T-helper 1 cell treated with Interleukin-12 subunit alpha and Interleukin-12 subunit beta and Interleukin-4 antibody, amounts not matched to agents 30 ng/mL and 1 ng/mL, for 36 hours (primary cell): Measurements from ENCODE around the gene STRA6. TPM values are rescaled to one million over a fixed set of nuclear protein-coding genes. Genes with fewer than 3 reads are reported as not detected.

Source experiments
- intact Hi-C: fragments of 100-400 bp; cut with micrococcal nuclease; formaldehyde crosslinking; loops from one replicate; pipeline ENCODE4 v1.15.1; 2024
- total RNA-seq: library from RNA; stranded (reverse); gene quantifications from 2 replicates; pipeline ENCODE4 v1.2.3, GENCODE V29; 2022

The STRA6 gene, protein sequence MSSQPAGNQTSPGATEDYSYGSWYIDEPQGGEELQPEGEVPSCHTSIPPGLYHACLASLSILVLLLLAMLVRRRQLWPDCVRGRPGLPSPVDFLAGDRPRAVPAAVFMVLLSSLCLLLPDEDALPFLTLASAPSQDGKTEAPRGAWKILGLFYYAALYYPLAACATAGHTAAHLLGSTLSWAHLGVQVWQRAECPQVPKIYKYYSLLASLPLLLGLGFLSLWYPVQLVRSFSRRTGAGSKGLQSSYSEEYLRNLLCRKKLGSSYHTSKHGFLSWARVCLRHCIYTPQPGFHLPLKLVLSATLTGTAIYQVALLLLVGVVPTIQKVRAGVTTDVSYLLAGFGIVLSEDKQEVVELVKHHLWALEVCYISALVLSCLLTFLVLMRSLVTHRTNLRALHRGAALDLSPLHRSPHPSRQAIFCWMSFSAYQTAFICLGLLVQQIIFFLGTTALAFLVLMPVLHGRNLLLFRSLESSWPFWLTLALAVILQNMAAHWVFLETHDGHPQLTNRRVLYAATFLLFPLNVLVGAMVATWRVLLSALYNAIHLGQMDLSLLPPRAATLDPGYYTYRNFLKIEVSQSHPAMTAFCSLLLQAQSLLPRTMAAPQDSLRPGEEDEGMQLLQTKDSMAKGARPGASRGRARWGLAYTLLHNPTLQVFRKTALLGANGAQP
- total RNA-seq = 0.17 TPM in 1 of 2 replicates, not detected in the other

DNA sequence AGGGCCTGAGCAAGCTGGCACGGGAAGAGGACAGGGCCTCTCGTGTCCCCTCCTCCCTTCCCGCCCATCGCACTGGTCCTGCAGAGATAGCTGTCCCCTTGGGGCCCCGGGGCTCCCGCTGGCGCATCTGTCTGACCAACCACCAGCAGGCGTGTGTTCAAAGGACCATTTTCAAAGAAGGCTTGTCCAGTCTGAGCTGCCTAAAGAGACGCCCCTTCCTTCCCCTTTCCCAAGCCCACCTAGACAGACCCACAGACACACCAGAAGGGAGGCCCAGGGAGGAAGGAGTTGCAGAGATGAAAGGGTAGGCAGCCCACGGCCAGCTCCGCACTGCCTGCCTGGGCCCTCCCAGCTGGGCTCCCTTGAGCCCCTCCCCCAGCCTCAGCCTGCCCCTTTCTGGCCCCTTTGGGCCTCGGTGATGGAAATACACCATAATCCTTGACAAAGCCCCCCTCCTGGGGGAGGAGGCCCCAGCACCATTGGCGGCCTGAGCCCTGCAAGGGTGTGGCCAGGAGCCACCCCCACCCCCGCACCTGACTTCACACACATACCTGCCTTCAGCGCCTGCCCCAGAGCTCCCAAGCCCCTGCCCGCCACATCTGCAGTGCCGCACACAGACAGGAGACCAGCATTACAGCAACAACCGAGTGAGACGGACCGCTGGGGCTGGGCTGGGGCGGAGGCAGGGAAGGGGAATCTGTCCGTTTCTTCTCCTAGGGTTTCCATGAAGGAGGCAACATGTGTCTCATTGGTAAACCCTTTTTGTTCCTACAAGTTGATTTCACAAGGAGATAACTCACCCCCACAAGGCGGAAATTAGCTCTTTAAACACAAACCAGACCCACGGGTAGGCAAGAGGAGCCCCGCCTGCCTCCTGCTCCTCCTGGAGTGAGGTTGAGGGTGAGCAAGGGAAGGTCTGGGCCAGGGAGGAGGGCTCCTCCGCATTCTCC lies at the start of gene STRA6:
STRA6 (minus strand) TSS at position 336 of the 950 bp plus-strand sequence. CDS start 520 bp downstream, outside the sequence.
- intact Hi-C loops = no loop called here

DNA sequence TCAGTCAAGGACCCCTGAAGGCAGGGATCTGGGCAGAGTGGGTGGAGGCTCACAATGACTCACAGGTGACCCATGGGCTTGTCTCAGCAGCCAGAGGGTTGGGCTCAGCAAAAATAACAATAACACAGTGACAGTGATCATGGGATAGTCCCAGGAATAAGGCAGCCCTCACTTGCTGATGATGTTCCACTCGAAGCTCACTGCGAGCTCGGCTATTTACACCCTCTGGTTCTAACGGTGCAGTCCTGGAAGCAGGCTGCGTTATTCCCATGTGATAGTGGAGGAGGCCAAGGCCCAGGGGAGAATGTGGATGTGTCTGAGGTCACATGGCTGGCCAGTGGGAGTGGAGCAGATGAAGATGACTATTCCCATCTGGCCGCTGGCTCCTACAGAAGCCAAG lies 49.7 kb upstream of the STRA6 start:
- intact Hi-C loops = no loop called here

DNA sequence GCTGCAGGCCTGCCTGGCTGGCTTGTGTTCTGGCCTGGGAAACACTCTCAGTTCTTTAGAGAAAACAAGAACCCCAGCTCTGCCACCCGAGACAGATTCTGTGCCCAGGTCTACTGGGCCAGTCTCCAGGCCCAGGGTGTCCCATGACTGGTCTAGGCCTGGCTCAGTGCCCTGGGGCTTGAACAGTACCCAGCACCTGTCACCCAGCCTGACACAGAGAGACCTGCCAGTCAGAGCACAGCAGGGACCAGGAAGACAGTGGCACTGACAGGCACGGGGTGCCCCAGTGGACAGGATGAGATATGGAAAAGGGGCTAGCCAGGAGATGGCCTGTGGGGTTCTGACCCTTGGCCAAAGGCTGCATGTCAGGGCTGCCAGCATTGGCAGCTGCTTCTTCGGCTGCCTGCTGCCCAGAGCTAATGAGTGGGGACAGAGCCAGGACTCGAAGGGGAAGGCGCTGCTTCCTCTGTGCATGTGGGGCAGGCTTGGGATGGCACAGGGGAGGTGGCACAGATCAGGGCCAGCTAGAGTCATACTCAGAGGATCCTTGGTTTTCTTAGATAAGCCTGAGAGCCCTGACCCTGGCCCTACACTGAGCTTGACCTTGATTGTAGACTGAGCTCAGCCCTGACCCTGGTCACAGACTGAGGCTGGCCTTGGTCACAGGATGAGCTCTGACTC lies 48.7 kb upstream of the STRA6 start:
- intact Hi-C loops = no loop called here

DNA sequence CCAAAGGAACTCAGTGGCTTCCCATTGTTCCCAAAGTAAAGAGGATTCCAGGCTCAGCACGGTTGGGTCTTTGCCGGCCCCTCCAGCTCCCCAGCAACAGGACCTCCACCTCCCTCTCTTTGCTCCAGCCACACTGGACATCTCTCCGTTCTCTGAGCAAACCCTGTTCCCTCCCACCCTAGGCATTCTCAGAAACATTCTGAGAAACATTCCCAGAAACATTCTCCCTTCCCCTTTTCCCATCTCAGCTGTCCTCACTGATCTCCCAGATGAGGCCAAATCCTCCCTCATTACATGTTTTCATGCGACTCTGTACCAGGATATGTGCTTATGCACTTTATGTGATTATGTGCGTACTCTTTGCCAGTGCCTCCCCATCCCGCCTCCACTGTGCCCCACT lies 47.7 kb upstream of the STRA6 start:
- intact Hi-C loops = no loop called here

DNA sequence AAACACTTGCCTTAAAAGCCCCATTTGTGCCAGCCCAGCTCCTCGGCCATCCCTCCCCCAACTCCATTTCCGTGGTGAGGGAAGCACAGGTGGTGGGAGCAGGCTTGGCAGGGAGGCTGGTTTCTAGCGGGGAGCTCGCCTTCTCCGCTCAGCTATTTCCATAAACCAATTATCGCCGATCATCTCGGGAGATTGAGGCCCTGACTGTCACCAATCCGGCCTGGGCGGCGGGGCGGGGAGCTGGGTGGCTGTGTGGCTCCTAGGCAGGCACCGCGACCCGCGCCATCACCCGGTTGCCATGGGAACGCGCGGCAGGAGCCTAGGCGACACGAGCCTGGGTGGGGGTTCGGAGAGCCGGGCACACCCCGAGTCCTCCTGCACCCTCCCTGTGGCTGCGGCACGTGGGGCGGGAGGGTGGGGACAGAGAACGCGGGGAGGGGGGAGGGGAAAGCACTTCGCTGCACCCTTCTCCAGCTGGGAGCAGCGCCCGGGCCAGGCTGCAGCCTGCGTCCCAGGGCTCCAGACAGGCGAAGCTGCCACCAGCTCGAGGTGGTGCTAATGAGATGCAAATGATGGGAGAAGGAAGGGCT lies 42.9 kb upstream of the STRA6 start:
- intact Hi-C loops = no loop called here

DNA sequence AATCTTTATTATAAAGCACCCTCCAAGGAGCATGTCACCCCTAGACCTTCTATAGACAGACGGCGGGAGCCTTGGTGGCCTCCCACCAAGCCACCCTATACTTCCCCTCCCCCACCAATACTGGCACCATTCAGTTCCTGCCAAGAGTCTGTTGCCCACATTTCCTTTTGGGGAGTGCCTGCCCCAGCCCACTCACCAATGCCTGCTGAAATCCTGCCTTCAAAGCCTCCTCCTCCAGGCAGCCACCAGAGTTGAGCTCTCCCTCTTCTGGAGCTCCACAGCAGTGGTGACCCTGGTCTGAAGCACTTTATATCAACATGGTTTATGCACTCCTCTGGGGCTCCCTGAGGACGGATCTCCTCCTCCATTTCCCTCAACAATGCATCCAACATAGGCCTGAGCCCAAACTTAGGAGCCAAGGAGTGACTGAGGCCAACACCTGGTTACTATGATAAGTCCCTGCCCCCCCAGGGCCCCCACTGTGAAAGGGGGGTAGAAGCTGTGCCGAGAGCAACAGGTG lies 42.3 kb upstream of the STRA6 start:
- intact Hi-C loops = no loop called here

DNA sequence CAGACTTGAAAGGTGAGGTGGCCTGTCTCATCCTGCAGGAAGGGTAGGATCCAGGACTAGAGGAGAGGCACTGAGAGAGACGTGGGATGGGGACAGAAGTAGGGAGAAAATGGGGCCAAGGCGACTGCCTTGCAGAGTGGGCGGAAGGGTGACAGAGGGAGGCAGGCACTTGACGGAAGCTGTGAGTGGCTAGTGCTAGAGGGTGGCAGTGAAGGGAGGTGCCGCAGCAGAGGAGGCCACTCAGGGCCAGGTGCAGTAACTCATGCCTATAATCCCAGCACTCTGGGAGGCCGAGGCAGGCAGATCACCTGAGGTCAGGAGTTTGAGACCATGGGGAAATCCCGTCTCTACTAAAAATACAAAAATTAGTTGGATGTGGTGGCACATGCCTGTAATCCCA lies 40.8 kb upstream of the STRA6 start:
- intact Hi-C loops = no loop called here

DNA sequence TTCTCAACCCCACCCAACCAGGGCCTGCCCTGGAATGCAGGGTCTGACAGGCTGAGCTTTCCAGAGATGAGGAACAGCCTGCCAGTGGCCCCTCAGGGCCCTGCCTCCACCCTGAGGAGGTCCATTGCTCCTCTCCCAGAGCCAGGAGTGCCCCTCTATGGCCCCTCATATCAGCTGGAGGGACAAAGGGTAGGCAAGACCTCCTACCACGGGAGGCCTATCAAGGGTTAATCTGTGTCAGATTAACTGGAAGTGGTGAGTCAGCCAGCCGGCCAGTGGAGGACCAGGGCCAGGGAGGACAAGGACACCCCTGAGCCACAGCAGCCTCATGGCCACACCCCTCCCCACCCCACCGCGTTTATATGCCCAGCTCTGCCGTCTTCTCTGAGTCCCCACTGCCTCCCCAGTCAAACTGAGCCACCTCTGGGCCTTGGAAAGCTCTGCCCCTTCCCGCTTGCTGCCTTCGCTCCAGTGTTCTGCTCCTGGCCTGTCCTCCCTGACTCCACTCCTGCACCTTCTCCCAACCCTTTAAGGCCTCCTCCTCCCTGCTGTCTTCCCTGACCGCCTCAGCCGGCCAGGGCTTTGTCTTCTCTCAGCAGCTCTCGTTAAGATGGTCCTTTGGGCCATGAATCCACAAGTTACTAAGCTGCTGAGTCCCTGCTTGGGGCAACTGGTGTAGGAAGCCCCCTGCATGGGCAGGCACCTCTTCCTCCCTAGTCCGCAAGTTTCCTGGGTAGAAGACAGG lies 40.0 kb upstream of the STRA6 start:
- intact Hi-C loops = no loop called here

DNA sequence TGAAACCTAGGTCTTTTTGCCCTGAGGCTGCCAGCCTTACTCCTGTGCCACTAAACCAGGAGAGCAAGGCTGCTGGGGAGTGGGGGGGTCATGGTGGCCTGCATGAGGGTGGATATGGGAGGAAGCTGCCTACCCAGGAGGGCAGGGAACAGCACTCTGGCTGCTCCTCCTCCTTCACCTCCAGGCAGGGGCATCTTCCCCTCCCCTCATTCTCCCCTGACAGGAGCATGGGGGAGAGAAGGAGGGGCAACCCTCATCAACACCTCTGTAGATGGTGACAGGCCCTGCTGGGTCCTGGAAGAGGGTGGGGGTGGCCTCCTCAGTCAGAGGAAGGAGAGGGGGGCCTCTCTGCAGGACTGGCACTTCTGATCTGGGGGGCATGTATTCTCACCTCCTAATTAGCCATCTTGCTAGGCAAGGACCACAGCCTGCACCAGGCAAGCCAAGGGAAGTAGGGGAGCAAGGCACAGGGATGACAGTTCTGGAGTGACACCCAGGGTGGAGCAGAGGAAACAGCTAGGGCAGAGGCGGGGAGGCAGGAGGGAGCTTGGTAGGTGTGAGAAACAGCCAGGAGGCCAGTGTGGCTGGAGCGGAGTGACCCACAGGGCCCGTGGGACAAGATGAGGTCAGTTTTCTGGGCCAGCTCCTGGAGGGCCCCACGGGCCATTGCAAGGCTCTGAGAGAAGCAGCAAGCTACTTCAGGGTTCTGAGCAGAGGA lies 38.5 kb upstream of the STRA6 start:
- intact Hi-C loops = no loop called here

DNA sequence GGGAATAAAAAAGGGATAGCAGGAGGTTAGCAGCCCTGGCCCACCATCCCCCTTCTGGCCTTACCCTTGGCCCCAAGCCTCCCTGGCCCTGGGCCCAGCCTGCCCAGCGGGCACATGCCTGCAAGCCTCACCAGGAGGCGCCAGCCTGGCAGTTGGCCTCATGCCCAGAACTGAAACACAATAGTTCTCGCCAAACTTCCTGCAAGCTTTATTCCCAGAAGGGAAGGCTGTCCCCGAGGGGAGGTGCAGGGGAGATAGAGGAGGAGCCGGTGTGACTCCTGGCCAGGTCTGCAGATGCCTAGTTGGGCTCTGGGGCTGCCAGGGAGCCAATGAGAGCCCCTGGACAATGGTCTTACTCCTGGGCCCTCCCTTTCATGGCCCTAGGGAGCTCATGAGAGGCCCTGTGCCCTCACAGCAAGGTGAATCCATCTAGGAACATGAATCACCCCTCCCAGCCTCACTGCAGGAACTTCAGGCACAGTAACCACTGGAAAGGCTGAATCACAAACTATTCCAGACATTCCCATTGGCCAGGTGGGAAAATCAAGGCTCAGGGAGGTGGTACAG lies 37.5 kb upstream of the STRA6 start:
- intact Hi-C loops = no loop called here

DNA sequence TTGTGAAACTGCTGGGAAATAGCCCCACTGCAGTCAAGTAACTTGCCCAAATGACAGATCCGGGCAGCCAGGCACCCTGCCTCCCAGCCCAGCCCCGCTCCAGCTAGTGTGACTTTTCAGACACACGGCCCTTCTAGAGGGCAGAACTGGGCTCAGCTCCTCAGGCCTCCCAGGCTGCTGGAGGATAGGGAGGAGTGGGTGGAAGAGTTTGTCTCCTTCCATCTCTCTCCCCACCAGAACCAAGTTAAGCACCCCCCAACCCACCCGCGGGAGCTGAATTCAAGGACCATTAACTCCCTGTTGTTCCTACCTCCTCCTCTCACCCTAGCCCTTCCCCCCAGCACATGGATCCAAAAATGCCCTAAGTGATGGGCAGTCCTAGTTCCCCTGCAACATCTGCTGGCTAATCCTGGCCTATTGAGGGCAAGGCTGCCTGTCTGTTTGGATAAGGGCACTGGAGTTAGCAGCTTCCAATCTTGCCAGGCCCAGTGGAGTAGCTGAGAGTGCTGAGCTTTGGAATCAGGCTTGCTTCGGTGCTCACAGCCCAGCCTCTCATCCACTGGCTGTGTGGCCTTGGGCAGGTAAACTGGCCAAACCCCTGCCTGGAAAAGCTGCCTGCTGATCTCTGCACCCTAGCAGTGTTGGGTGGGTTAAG lies 36.6 kb upstream of the STRA6 start:
- intact Hi-C loops = no loop called here

DNA sequence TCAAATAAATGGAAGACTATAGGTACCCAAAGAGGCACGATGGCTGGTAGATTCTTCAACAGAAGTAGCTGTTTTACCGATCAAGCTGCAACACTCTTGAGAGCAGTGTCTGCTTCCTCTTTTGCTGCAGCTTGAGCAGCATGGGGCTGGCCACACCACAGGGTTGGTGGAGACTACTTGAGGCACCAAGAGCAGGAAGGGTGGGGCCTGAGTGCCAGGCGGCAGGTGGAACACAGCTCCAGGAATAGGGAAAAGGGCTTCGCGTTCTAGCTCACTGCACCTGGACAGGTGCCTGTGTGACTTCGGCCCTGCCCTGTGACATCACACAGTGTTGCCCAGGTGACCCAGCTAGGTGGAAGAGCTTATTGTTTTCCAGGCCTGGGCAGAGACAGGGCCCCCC lies 33.4 kb upstream of the STRA6 start, which contains the start of gene CCDC33:
CCDC33 (plus strand) TSS at position 365 of the 400 bp plus-strand sequence. CDS start 394 bp downstream, outside the sequence.
- intact Hi-C loops = no loop called here

DNA sequence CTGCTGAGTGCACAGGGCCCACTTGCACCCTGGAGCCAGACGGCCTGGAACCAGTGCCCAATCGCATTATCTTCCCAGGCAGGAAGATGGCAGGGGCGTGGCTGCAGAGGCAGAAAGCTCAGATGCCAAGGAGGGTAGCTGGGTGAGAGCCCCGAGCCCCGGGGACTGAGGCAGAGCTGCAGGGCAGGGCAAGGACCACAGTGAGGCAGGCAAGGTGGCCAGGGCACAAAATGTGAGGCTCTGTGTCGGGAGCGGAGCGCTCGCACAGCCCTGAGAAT lies 31.9 kb upstream of the STRA6 start:
- intact Hi-C loops = no loop called here

DNA sequence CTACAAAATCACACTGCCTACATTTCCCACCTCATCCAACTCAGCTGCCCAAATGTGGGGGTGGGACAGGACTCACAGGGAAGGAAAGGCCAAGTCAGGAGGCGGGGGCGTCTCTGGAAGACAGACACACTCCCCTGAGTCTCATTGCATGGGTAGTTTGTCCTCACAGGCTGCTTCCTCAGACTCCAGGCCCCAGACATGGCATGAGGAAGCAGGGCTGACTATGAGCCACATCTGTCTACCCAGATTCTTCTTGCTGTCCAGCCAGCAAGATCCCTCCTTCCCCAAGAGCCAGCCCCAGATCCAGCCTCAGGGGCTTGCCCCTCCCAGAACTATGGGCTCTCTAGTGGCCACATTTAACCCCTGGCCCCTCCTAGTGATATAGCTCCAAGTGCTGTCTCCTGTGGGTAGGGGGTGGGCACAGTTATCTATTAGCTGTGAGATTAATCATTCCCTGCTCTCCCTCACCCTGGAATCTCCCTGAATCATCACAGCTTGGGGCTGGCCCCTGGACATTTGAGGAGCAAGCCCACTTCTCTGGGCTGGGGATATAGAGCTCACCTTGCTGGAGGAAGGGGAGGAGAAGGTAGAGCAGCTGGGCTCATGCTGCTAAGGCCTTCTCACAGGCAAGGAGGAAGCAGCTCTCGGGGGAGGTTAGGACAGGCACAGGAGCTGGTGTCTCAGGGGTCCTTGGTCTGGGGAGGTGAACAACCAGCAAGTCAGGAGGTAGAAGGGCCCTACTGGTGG lies 31.4 kb upstream of the STRA6 start:
- intact Hi-C loops = no loop called here

DNA sequence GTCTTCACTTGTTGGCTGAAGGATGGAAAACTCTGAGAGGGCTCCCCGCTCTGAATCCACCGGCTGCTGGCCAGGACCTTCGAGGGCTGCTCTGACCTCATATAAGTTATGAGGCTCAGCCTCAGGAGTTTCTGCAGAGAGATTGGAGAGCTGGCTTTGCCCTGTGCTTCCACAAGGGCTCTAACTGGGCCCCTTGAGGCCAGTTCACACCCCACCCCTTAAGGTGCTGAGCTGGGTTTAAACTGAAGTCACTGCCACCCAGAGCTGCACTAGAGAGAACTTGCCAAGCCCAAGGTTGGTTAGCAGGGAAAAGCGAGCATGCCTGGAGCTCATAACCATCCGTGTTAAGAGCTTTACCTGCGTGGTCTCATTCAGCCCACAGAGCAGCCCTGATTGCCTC lies 30.8 kb upstream of the STRA6 start:
- intact Hi-C loops = no loop called here

DNA sequence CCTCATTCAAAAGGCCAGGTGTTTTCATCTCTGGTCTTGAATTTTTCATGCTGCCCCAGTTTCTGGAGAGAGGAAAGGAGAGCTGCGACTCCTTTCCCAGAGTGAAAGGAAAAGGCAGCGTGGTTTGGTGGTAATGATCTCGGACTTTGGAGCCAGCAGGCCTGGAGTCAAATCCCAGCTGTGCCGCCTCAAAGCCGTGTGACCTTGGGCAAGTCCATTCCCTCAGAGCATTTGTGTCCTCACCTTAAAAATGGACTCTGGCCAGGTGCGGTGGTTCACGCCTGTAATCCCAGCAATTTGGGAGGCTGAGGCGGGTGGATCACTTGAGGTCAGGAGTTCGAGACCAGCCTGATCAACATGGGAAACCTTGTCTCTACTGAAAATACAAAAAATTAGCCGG lies 28.9 kb upstream of the STRA6 start:
- intact Hi-C loops = no loop called here

DNA sequence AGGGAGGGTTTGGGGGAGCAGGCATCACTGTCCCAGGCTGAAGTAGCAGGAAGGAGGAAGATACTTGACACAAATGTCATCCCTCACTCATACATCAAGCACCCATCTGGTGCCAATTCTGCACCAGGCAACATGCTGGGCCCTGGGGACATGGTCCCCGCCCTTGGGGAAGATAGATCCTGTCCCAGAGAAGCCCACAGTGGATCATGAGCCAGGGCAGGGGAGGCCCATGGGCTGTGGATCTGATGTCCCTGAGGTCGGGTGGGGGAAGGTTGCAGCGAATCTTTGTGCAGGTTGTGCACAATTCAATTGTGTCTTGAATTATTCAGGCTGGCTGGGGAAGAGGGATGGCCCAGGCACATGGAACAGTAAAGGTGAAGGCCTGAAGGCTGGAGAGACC lies 27.1 kb upstream of the STRA6 start:
- intact Hi-C loops = no loop called here

DNA sequence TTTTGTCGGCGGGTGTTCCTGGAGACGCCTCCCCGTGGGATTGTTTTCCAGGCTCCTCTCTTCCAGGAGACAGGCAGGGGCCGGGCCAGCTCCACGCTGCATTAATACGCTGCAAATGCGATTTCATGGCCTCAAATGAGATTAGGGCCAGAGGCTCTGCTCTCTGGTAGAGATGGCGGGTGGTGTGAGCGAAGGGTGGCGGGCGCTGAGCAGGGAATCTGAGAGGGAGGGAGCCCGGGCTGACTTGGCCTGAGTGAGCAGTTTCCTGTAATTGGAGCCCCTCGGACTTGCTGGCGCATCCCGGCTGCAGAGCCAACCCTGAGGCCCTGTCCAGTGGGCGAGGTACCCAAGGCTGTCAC lies 26.1 kb upstream of the STRA6 start:
- intact Hi-C loops = no loop called here
